GM12878 (cell line): ENCODE measurements around the gene VKORC1. TPM values are rescaled to one million over a fixed set of nuclear protein-coding genes. Genes with fewer than 3 reads are reported as not detected.

Experiments
- ATAC-seq: fragments of 200-7000 bp; cut with Tn5 transposase; 3 replicates; pipeline ENCODE4 v1.9.1; 2020; ENCODE audit warnings: mild to moderate bottlenecking, moderate library complexity
- BruUV-seq: library from RNA; stranded (reverse); fragments of 400-500 nt; replicated peaks from 2 replicates; lab custom pipeline; 2021; lab: Mats Ljungman, UMichigan
- CTCF ChIA-PET: fragments of 300-600 bp; sonication (Branson Sonifier 250); formaldehyde crosslinking; extraction: SDS; loops from one replicate; lab custom pipeline; 2021; ENCODE audit warnings: inconsistent platforms; lab: Yijun Ruan, JAX
- POLR2A ChIA-PET: fragments of 350-600 bp; formaldehyde crosslinking; extraction: SDS; loops from one replicate; lab custom pipeline; 2021; ENCODE audit warnings: inconsistent platforms; lab: Charles Lee
- RAD21 ChIA-PET: fragments of 300-600 bp; sonication (Branson Sonifier 250); formaldehyde crosslinking; loops from one replicate; lab custom pipeline; 2023; ENCODE audit warnings: antibody characterized with exemption; ENCODE audit not compliant: unreplicated experiment; lab: Charles Lee
- SMC1A ChIA-PET: fragments of 300-600 bp; sonication (Branson Sonifier 250); formaldehyde crosslinking; loops from one replicate; lab custom pipeline; 2023; ENCODE audit not compliant: unreplicated experiment, uncharacterized antibody; lab: Charles Lee
- DNase-seq: peaks from one replicate; pipeline ENCODE4 v3.0.0-alpha.2; 2011; ENCODE audit warnings: low read depth, low spot score
- FAIRE-seq: peaks from 3 replicates; lab custom pipeline; 2011; peaks lifted over from hg19 to GRCh38; lab: Jason Lieb, UNC
- H2AFZ ChIP-seq: 2 replicates; pipeline ENCODE4 v1.6.0; 2011; ENCODE audit warnings: low read depth, low read length, control low read depth; ENCODE audit not compliant: control insufficient read depth
- H3K27ac ChIP-seq: 2 replicates; pipeline ENCODE4 v1.5.1; 2011; ENCODE audit warnings: control low read depth; ENCODE audit not compliant: control insufficient read depth, insufficient read depth
- H3K27me3 ChIP-seq, 2 experiments: replicated peaks in 1 of 2; 2 replicates each; pipeline versions ENCODE4 v1.6.0 to v1.6.1; 2011; ENCODE audit warnings: low read length in 1 of 2; ENCODE audit not compliant: control insufficient read depth in 2 of 2, insufficient read depth in 2 of 2
- H3K36me3 ChIP-seq, 2 experiments: 2 replicates each; pipeline ENCODE4 v1.5.1; 2011; ENCODE audit warnings: low read length in 1 of 2; ENCODE audit not compliant: control insufficient read depth in 2 of 2, insufficient read depth in 2 of 2
- H3K4me1 ChIP-seq: 2 replicates; pipeline ENCODE4 v1.6.1; 2011; ENCODE audit warnings: mild to moderate bottlenecking, low read length, moderate library complexity, mixed read lengths; ENCODE audit not compliant: control insufficient read depth, insufficient read depth
- H3K4me2 ChIP-seq: 2 replicates; pipeline ENCODE4 v1.6.0; 2011; ENCODE audit warnings: control low read depth; ENCODE audit not compliant: control insufficient read depth, insufficient read depth
- H3K4me3 ChIP-seq: fragments of 200-600 bp; sonication (generic); 2 replicates; pipeline ENCODE4 v1.5.1; 2016
- H3K79me2 ChIP-seq: 2 replicates; pipeline ENCODE4 v1.6.0; 2011; ENCODE audit warnings: low read length; ENCODE audit not compliant: control insufficient read depth, insufficient read depth
- H3K9ac ChIP-seq: 2 replicates; pipeline ENCODE4 v1.8.0; 2011; ENCODE audit warnings: low read length, control low read depth, mixed read lengths; ENCODE audit not compliant: control insufficient read depth, insufficient read depth
- H3K9me3 ChIP-seq: replicated peaks from 3 replicates; pipeline ENCODE4 v1.5.1; 2011; ENCODE audit warnings: mild to moderate bottlenecking, low read length; ENCODE audit not compliant: control insufficient read depth, insufficient read depth
- H4K20me1 ChIP-seq: 2 replicates; pipeline ENCODE4 v1.6.0; 2011; ENCODE audit not compliant: control insufficient read depth, insufficient read depth
- ASH2L ChIP-seq: fragments of 300-600, 200-600 bp; sonication (generic); IDR thresholded peaks from 2 replicates; pipeline ENCODE4 v1.6.1; 2017; ENCODE audit warnings: low read depth, mild to moderate bottlenecking, borderline replicate concordance
- CTCF ChIP-seq, 3 experiments: IDR thresholded peaks in 2 of 3; conservative IDR thresholded peaks in 1 of 3; 2 replicates each; pipeline ENCODE4 v1.5.1; 2011; ENCODE audit warnings: low read depth in 3 of 3, low read length in 3 of 3, mild to moderate bottlenecking in 3 of 3, control low read depth in 2 of 3, moderate library complexity in 2 of 3, inconsistent platforms in 1 of 3, mixed read lengths in 1 of 3; ENCODE audit not compliant: control insufficient read depth in 2 of 3, insufficient read depth in 1 of 3; ENCODE audit errors: extremely low read depth in 1 of 3
- HDAC6 ChIP-seq: fragments of 200-600 bp; sonication (generic); IDR thresholded peaks from one replicate; pipeline ENCODE4 v1.8.0; 2017; ENCODE audit warnings: antibody characterized with exemption; ENCODE audit not compliant: unreplicated experiment
- IKZF2 ChIP-seq, 2 experiments: fragments of 450-650 bp; IDR thresholded peaks; 2 replicates each; pipeline ENCODE4 v1.6.1; 2017; ENCODE audit warnings: mild to moderate bottlenecking in 2 of 2, moderate library complexity in 2 of 2
- NBN ChIP-seq: fragments of 450-650 bp; IDR thresholded peaks from 2 replicates; pipeline ENCODE4 v1.6.1; 2016
- NFYA ChIP-seq: IDR thresholded peaks from 2 replicates; pipeline ENCODE4 v1.6.1; 2011; ENCODE audit warnings: low read depth, mild to moderate bottlenecking, low read length, improper control_type of control experiment, borderline replicate concordance
- POLR2A ChIP-seq: IDR thresholded peaks from 2 replicates; pipeline ENCODE4 v1.6.1; 2011; ENCODE audit warnings: low read depth, mild to moderate bottlenecking, low read length
- POLR2AphosphoS5 ChIP-seq: IDR thresholded peaks from 2 replicates; pipeline ENCODE4 v1.6.1; 2011; ENCODE audit warnings: mild to moderate bottlenecking, low read length, inconsistent platforms
- POU2F2 ChIP-seq: IDR thresholded peaks from 3 replicates; pipeline ENCODE4 v1.6.1; 2011; ENCODE audit warnings: low read depth, mild to moderate bottlenecking, low read length, borderline replicate concordance
- TAF1 ChIP-seq: IDR thresholded peaks from 2 replicates; pipeline ENCODE4 v1.6.1; 2011; ENCODE audit warnings: mild to moderate bottlenecking, low read depth, low read length, borderline replicate concordance
- ZBTB33 ChIP-seq: fragments of 450-650 bp; IDR thresholded peaks from 2 replicates; pipeline ENCODE4 v1.6.1; 2017; ENCODE audit warnings: mild to moderate bottlenecking
- ZNF24 ChIP-seq: fragments of 450-650 bp; IDR thresholded peaks from 2 replicates; pipeline ENCODE4 v1.6.1; 2017; ENCODE audit warnings: antibody characterized with exemption, mild to moderate bottlenecking
- ZZZ3 ChIP-seq: IDR thresholded peaks from 2 replicates; pipeline ENCODE4 v1.6.1; 2011; ENCODE audit warnings: low read depth; ENCODE audit not compliant: control insufficient read depth, insufficient read length
- WGBS: methylation state at CpG from one replicate; pipeline ENCODE4 v1.1.6; 2016; ENCODE audit warnings: low lambda C conversion rate; ENCODE audit not compliant: insufficient replicate concordance, insufficient coverage; ENCODE audit errors: missing lambda C conversion rate; 5-methylcytosine and 5-hydroxymethylcytosine counted together
- in situ Hi-C: fragments of 300-500 bp; cut with MboI; formaldehyde crosslinking; loops from 9 replicates; pipeline ENCODE4 v1.14.3; 2018; ENCODE audit warnings: mixed read lengths
- intact Hi-C: fragments of 100-400 bp; cut with micrococcal nuclease; formaldehyde crosslinking; loops from one replicate; pipeline ENCODE4 v1.14.2; 2022; ENCODE audit not compliant: unreplicated experiment
- polyA plus RNA-seq, 11 experiments: library from polyadenylated mRNA; depleted of rRNA in 4 of 11; unstranded in 6 of 11; stranded (reverse) in 5 of 11; fragments of >200 nt; fragmentation: Nextera tagmentation in 4 of 11; fragmentation: Illumina TruSeq in 1 of 11; extraction: Ambion mirVana in 4 of 11; extraction: Trizol in 1 of 11; gene quantifications; 1 replicate in 1 of 11; 2 replicates in 10 of 11; pipeline versions ENCODE4 v1.2.1 to v1.2.3, GENCODE V29; 2011 to 2016; ENCODE audit warnings: inconsistent platforms in 2 of 11, missing spikeins in 2 of 11, low read depth in 1 of 11
- total RNA-seq, 4 experiments: library from RNA; depleted of rRNA in 3 of 4; stranded (reverse); fragments of >200 nt in 3 of 4; fragmentation: Illumina TruSeq in 1 of 4; extraction: Trizol in 1 of 4; gene quantifications; 2 replicates each; pipeline versions ENCODE4 v1.2.1 to v1.2.3, GENCODE V29; 2013 to 2021

VKORC1 gene
- total and polyA plus RNA-seq, 10 of the 15 experiments (the other 5 are each of a cell fraction or from before 2014, with no cell fraction given), result 19.8 to 140 (median 57.7) TPM

GRCh38 chr16:31076319-31076718 lies 18.3 kb downstream of the VKORC1 start:
- ChIA-PET SMC1A (no interaction called here), POLR2A (interaction anchor here (0.6 kb wide), 1 partner anchor 19 kb away, joined by 3 read pairs; no protein-coding TSS in a partner anchor), RAD21 (no interaction called here), CTCF (interaction anchor here (1.2 to 2.2 kb wide), 2 partner anchors 16 to 122 kb away, joined by 4 to 5 read pairs; no protein-coding TSS in a partner anchor)
- H3K4me1 ChIP-seq, result peaks cover 3% of the 10 kb centered on the region; the same call in 1 of the 2 replicates
- H4K20me1 ChIP-seq, result no peaks in the 10 kb centered on the region
- no peaks in the 10 kb centered on the region for H3K27me3 ChIP-seq
- intact Hi-C loops, result loop anchor here (10.0 kb wide), 1 partner anchor 82 kb away; no protein-coding TSS in a partner anchor
- DNase-seq, result no peak
- WGBS, result 94% methylated on average over 16 of the region's 16 CpGs
- in situ Hi-C loops, result no loop called here
- no TSS peak for BruUV-seq
- H3K27ac ChIP-seq, result no peak overlapping the region
- no peak for TF ChIP-seq ASH2L
- 0 out of 2 replicates have a peak, but pooled peaks have one; percentile 44 for TF ChIP-seq POLR2A
- TF ChIP-seq, all 136 proteins: peak for 1
- Histone ChIP-seq H3K4me3 (no peak overlapping the region), H3K4me2 (no peak overlapping the region), H3K9me3 (no peaks in the 10 kb centered on the region), H3K9ac (no peak overlapping the region), H3K79me2 (peaks cover 40% of the 10 kb centered on the region), H3K36me3 (peaks cover 8 to 14% of the 10 kb centered on the region in 2 experiments; a peak in 3 of 4 replicates), H2AFZ (no peak overlapping the region)
- ATAC-seq (no peak), FAIRE-seq (no peak)

GRCh38 chr16:31074814-31075183 lies 19.8 kb downstream of the VKORC1 start:
- intact Hi-C loops, result loop anchor here (1.0 to 10.0 kb wide), 4 partner anchors 20 to 80 kb away; partner anchors contain the start of genes STX4 and VKORC1
- Histone ChIP-seq H3K36me3 (peaks cover 8 to 14% of the 10 kb centered on the region in 2 experiments; a peak in 3 of 4 replicates), H3K9me3 (no peaks in the 10 kb centered on the region), H3K79me2 (peaks cover 46% of the 10 kb centered on the region), H3K9ac (peak overlapping the region; percentile 78), H2AFZ (peak overlapping the region; percentile 74), H3K4me3 (peak overlapping the region; percentile 86), H3K4me2 (peak overlapping the region; percentile 82), H4K20me1 (no peaks in the 10 kb centered on the region), H3K27me3 (no peaks in the 10 kb centered on the region), H3K27ac (peak overlapping the region; percentile 89), H3K4me1 (peaks cover 3% of the 10 kb centered on the region; the same call in 1 of the 2 replicates)
- FAIRE-seq, result no peak
- CTCF ChIA-PET, result interaction anchor here (1.2 to 2.4 kb wide), 5 partner anchors 18 to 386 kb away, joined by 3 to 15 read pairs (median 9); partner anchors contain the start of gene HSD3B7
- POLR2A ChIA-PET, result interaction anchor here (1.0 to 4.2 kb wide), 9 partner anchors 10 to 81 kb away, joined by 3 to 21 read pairs (median 5); partner anchors contain the start of genes BCKDK, KAT8 and VKORC1
- BruUV-seq, result no TSS peak
- in situ Hi-C loops, result no loop called here
- WGBS, result under 1% methylated on average over 7 of the region's 7 CpGs
- SMC1A ChIA-PET, result interaction anchor here (0.8 to 1.6 kb wide), 7 partner anchors 18 to 280 kb away, joined by 3 to 10 read pairs (median 5); partner anchors contain the start of genes FUS, ITGAX and KAT8
- DNase-seq, result no peak
- RAD21 ChIA-PET, result interaction anchor here (1.2 to 1.9 kb wide), 7 partner anchors 42 to 385 kb away, joined by 4 to 16 read pairs (median 10); partner anchors contain the start of genes ARMC5, KAT8 and STX4
- ATAC-seq, result no peak
- TF ChIP-seq CTCF (IDR thresholded peaks at IDR 0.05 in 2 of 3, conservative IDR thresholded peaks at IDR 0.05 in 1 of 3; ENCODE audit: control insufficient read depth in 2 of 3, extremely low read depth in 1 of 3, insufficient read depth in 1 of 3, low read depth in 3 of 3, low read length in 3 of 3), result peak in 1 of 3 experiments; percentile 9; a peak in 1 of 6 replicates
- no peak for TF ChIP-seq ZBTB33
- no peak for TF ChIP-seq NFYA
- TF ChIP-seq TAF1, result no peak
- no peak for TF ChIP-seq POU2F2
- no peak for TF ChIP-seq HDAC6
- 0 out of 4 replicates have a peak, but pooled peaks of 1 of the 2 experiments have one; percentile 3 for TF ChIP-seq IKZF2 (IDR thresholded peaks at IDR 0.05)
- no peak for TF ChIP-seq ZZZ3
- no peak for TF ChIP-seq POLR2AphosphoS5
- TF ChIP-seq NBN, result 0 out of 2 replicates have a peak, but pooled peaks have one; percentile 14
- no peak for TF ChIP-seq ZNF24
